ENCODE measurements around the gene DROSHA.

GRCh38 chr5:31500256-31500655 is 31.6 kb downstream of the DROSHA start:
- TF ChIP-seq, protein P1, sequence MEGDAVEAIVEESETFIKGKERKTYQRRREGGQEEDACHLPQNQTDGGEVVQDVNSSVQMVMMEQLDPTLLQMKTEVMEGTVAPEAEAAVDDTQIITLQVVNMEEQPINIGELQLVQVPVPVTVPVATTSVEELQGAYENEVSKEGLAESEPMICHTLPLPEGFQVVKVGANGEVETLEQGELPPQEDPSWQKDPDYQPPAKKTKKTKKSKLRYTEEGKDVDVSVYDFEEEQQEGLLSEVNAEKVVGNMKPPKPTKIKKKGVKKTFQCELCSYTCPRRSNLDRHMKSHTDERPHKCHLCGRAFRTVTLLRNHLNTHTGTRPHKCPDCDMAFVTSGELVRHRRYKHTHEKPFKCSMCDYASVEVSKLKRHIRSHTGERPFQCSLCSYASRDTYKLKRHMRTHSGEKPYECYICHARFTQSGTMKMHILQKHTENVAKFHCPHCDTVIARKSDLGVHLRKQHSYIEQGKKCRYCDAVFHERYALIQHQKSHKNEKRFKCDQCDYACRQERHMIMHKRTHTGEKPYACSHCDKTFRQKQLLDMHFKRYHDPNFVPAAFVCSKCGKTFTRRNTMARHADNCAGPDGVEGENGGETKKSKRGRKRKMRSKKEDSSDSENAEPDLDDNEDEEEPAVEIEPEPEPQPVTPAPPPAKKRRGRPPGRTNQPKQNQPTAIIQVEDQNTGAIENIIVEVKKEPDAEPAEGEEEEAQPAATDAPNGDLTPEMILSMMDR (conservative IDR thresholded peaks at IDR 0.05) = no peak
- TF ChIP-seq ZFX (IDR thresholded peaks at IDR 0.05) = no peak

Data from C4-2B (cell line).